Mucosa of stomach (tissue), 1 donor: ENCODE results near the gene TRIML2.

Source experiments
- H3K27me3 ChIP-seq: one replicate; pipeline ENCODE4 v1.7.0; 2013; ENCODE audit warnings: mild to moderate bottlenecking, low read length; ENCODE audit not compliant: control insufficient read depth, insufficient read depth
- H3K36me3 ChIP-seq: one replicate; pipeline ENCODE4 v1.7.0; 2013; ENCODE audit warnings: low read length; ENCODE audit not compliant: control insufficient read depth, insufficient read depth
- H3K4me1 ChIP-seq: one replicate; pipeline ENCODE4 v1.7.0; 2013; ENCODE audit warnings: mild to moderate bottlenecking, low read length; ENCODE audit not compliant: control insufficient read depth, insufficient read depth
- H3K4me3 ChIP-seq: one replicate; pipeline ENCODE4 v1.7.0; 2013; ENCODE audit warnings: low read length
- H3K9ac ChIP-seq: one replicate; pipeline ENCODE4 v1.7.0; 2013; ENCODE audit warnings: mild to moderate bottlenecking, low read length, moderate library complexity
- H3K9me3 ChIP-seq: one replicate; pipeline ENCODE4 v1.7.0; 2013; ENCODE audit warnings: mild to moderate bottlenecking, low read length, moderate library complexity; ENCODE audit not compliant: control insufficient read depth
- donor health status: Pancreatic carcinoma.

Gene TRIML2, protein sequence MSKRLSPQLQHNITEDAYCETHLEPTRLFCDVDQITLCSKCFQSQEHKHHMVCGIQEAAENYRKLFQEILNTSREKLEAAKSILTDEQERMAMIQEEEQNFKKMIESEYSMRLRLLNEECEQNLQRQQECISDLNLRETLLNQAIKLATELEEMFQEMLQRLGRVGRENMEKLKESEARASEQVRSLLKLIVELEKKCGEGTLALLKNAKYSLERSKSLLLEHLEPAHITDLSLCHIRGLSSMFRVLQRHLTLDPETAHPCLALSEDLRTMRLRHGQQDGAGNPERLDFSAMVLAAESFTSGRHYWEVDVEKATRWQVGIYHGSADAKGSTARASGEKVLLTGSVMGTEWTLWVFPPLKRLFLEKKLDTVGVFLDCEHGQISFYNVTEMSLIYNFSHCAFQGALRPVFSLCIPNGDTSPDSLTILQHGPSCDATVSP

DNA sequence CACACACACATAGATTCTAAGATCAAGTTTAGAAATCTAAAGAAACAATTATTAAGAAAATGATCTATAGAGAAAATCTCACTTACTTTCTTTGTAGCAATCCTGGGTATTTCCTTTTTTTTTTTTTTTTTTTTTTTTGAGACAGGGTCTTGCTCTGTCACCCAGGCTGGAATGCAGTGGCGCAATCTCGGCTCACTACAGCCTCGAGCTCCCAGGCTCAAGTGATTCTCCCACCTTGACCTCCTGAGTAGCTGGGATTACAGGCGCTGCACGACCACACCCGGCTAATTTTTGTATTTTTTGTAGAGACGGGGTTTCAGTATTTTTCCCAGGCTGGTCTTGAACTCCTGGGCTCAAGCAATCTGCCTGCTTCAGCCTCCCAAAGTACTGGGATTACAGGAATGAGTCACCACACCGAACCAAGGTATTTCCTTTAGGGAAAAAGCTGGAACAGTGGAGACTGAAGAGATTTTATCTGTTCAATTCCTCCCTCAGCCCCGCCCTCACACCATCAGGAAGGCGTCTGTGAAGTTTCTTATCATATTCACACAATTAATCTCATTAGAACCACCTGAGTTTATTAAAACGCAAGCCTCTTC lies at the start of gene TRIML2:
Gene TRIML2 (minus strand): TSS at position 447 of the 599 bp plus-strand sequence. CDS start 4,235 bp downstream, outside the sequence.
- H3K9ac ChIP-seq = no peak within 1 kb of the TSS

DNA sequence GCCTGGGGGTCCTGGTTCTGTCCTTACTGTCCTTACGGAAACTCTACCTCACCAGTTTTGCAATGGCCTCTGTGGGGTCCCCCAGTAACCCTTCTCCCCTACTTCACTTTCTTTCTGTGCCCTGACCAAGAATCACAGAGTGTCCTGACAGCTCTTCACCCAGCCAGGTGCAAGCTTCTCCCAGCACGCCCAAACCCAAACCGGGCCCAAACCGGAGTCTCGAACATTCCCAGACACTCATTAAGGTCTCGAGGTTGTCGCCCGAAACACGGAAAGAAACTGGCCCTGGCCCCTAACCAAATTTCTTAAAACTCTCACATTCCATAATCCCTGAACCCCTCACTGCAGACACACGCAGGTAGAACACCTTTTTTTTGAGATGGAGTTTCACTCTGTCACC lies 48.9 kb upstream of the TRIML2 start:
- H3K4me1 ChIP-seq = no peaks in the 10 kb centered on the region
- no peak overlapping the region for H3K9ac ChIP-seq
- no peaks in the 10 kb centered on the region for H3K36me3 ChIP-seq
- no peaks in the 10 kb centered on the region for H3K27me3 ChIP-seq
- H3K4me3 ChIP-seq = no peak overlapping the region
- no peaks in the 10 kb centered on the region for H3K9me3 ChIP-seq

More for the DNA sequence above, at the start of gene TRIML2:
- Histone ChIP-seq H3K4me3 (no peak within 1 kb of the TSS), H3K9me3 (no peaks in the 10 kb centered on the region), H3K27me3 (no peaks in the 10 kb centered on the region), H3K36me3 (no peaks in the 10 kb centered on the region), H3K4me1 (no peaks in the 10 kb centered on the region)

DNA sequence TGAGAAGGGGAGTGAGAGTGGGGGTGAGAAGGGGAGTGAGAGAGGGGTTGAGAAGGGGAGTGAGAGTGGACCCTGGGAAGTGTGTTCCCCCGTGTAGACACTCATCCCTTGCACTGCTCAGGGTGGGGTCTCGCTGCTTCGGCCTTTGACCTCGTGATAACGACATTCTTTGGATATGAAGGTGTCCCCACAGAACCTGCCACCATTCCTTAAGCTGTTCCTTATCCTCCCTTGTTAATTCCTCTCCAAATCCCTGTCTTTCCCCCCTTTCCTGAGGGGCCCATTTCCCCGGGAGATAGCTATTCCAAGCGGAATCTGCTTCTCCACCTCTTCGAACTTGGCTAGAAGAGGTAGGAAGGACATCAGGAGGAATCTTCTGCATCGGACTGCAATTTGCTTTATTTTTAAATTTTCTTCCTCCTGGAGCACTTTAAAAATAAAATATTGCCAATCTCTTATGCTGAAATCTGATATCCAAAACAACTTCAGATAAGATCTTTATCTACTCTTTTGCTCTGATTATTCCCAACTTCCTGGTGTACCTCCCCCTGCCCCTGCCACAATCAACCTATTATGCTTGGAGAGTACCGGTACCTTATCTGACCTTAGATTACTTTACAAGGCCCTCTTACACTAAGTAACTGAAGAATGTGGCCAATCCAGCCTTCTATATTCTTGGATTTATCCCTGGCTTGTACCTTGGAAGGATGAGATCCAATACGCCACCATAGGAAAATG lies 45.4 kb upstream of the TRIML2 start:
- no peak overlapping the region for H3K4me3 ChIP-seq
- no peaks in the 10 kb centered on the region for H3K4me1 ChIP-seq
- H3K36me3 ChIP-seq = no peaks in the 10 kb centered on the region

DNA sequence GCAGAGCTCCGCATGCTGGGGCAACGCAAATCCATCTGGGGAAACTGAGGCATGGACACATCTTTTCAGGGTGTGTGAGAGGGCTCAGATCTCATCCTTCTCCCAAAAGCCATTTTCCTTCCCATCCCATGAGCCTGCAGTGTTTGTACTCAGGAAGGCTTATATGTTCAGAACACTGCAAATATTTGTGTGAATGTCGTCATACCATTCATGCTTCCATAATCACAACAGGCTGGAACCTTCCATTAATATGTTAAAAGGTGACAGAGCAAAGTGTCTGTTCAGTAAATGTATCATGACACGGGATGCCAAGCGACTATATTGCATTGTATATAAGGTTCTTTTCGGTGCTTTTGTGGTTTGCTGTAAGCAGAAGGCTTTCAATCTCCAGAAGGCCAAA lies 38.4 kb upstream of the TRIML2 start:
- Histone ChIP-seq H3K9me3 (no peaks in the 10 kb centered on the region), H3K36me3 (no peaks in the 10 kb centered on the region), H3K27me3 (no peaks in the 10 kb centered on the region), H3K4me3 (no peak overlapping the region), H3K9ac (no peak overlapping the region), H3K4me1 (no peaks in the 10 kb centered on the region)

More for the DNA sequence above, 45.4 kb upstream of the TRIML2 start:
- Histone ChIP-seq H3K9ac (no peak overlapping the region), H3K9me3 (no peaks in the 10 kb centered on the region), H3K27me3 (no peaks in the 10 kb centered on the region)

DNA sequence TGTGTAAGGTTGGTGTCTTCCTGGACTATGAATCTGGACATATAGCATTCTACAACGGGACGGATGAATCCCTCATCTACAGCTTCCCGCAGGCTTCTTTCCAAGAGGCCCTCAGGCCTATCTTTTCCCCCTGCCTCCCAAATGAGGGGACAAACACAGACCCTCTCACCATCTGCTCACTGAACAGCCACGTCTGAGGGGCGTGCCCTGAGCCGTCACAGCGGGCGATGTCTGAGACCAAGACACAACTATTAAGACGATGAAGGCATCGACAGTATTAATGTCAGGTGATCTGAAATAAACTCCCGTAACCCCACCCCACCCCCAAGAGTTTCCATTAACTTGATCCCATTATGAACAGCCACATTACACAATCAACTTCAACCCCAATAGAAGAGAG lies 37.8 kb upstream of the TRIML2 start:
- no peaks in the 10 kb centered on the region for H3K9me3 ChIP-seq
- H3K4me1 ChIP-seq = no peaks in the 10 kb centered on the region
- no peak overlapping the region for H3K9ac ChIP-seq
- no peak overlapping the region for H3K4me3 ChIP-seq
- no peaks in the 10 kb centered on the region for H3K27me3 ChIP-seq
- no peaks in the 10 kb centered on the region for H3K36me3 ChIP-seq

DNA sequence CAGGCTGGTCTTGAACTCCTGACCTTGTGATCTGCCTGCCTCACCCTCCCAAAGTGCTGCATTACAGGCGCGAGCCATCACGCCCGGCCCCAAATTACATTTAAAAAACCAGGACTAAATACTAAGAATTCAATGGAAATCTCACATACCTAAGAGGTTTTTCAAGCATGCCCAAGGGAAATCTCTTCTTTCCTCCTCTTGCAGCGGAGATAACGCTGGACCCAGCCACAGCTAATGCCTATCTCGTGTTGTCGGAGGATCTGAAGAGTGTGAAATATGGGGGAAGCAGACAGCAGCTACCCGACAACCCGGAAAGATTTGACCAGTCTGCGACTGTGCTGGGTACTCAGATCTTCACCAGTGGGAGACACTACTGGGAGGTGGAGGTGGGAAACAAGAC lies 37.2 kb upstream of the TRIML2 start:
- H3K27me3 ChIP-seq = no peaks in the 10 kb centered on the region
- H3K9ac ChIP-seq = no peak overlapping the region
- no peaks in the 10 kb centered on the region for H3K36me3 ChIP-seq
- no peaks in the 10 kb centered on the region for H3K9me3 ChIP-seq
- H3K4me3 ChIP-seq = no peak overlapping the region
- no peaks in the 10 kb centered on the region for H3K4me1 ChIP-seq

DNA sequence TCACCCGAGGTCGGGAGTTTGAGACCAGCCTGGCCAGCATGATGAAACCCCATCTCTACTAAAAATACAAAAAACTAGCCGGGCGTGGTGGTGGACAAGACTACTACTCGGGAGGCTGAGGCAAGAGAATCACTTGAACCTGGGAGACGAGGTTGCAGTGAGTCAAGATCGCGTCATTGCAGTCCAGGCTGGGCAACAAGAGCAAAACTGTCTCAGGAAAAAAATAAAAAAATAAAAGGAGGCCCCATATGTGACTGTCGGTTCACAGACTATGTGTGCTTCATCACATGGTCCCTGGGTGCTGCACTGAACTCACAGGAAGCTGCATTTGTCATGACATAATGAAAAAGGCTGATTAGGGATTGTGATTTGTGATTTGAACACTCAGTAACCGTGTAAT lies 36.2 kb upstream of the TRIML2 start:
- Histone ChIP-seq H3K4me3 (no peak overlapping the region), H3K36me3 (no peaks in the 10 kb centered on the region), H3K9ac (no peak overlapping the region), H3K9me3 (no peaks in the 10 kb centered on the region), H3K4me1 (no peaks in the 10 kb centered on the region), H3K27me3 (no peaks in the 10 kb centered on the region)

DNA sequence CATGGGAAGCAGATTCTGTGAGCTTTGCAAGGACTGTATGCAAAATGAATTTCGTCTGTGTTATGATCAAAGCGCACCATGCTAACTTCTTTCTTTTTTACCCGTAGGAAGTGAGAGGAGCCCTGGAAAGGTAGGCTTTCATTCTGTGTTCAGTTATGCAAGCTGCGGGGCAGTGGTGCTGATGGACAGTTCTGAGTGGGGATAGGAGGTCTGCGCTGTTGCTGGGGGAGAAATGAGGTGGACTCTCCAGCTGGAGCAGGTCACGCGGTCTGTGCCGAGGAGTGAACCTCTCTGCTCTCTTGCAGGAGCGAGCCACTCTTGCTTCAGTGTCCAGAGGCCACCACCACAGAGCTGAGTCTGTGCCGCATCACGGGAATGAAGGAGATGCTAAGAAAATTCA lies 34.3 kb upstream of the TRIML2 start:
- H3K4me3 ChIP-seq = no peak overlapping the region
- H3K9ac ChIP-seq = no peak overlapping the region
- H3K4me1 ChIP-seq = no peaks in the 10 kb centered on the region
- H3K36me3 ChIP-seq = no peaks in the 10 kb centered on the region
- no peaks in the 10 kb centered on the region for H3K27me3 ChIP-seq
- H3K9me3 ChIP-seq = no peaks in the 10 kb centered on the region

DNA sequence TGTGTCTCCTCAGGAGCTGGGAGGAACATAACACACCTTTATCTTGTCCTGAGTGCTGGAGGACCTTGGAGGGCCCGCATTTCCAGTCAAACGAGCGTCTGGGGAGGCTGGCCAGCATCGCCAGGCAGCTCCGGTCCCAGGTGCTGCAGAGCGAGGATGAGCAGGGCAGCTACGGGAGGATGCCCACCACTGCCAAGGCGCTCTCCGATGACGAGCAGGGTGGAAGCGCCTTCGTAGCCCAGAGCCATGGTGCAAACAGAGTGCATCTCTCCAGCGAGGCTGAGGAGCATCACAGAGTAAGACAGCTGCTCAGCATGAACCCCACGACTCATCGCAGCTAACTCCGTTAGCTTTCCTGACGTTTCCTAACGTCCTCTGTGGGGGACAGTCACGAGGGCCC lies 30.3 kb upstream of the TRIML2 start:
- Histone ChIP-seq H3K36me3 (no peaks in the 10 kb centered on the region), H3K9me3 (no peaks in the 10 kb centered on the region), H3K4me3 (no peak overlapping the region), H3K4me1 (no peaks in the 10 kb centered on the region), H3K9ac (no peak overlapping the region), H3K27me3 (no peaks in the 10 kb centered on the region)

DNA sequence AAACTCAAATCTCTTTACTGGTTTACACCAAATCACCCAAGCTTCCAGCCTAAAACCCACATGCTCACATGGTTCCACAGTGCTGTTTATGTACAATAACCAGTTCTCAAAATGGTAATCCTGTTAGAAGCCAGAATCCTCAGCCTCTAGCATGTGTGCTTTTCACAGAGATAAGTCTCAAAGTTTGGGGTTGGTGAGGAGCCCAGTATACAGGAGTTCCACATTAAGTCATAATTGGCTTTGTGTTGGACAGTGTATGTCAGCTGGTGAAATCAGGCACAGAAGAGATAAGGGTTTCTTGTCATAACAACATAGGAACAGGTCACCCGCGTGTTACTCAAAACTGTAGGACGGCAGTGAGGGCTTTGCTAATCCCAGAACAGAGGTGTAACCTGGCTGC lies 29.7 kb upstream of the TRIML2 start, which contains the start of gene TRIML1:
Gene TRIML1 (plus strand): TSS at position 301 of the 400 bp plus-strand sequence. CDS start 118 bp downstream, outside the sequence.
- no peaks in the 10 kb centered on the region for H3K36me3 ChIP-seq
- no peaks in the 10 kb centered on the region for H3K9me3 ChIP-seq
- H3K27me3 ChIP-seq = no peaks in the 10 kb centered on the region
- H3K9ac ChIP-seq = no peak within 1 kb of the TSS
- H3K4me1 ChIP-seq = no peaks in the 10 kb centered on the region
- H3K4me3 ChIP-seq = no peak within 1 kb of the TSS

DNA sequence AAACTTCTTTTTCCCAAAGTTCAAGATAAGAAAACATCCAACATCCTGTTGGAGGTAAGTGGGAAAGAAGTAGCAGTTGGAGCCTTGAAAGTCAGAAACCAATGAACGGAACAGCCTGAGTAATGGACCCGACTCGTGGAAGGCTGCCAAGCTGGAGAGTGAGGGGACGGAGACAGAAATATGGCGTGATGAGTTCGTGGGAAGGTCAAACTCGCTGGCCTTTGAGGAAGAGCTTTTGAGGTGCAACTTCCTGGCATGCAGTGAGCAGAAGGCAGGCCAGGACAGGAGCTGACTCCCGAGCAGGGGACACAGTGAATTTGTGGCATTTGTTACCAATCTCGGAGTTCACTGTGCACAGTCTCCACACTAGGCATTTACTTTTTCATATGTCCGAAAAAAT lies 28.8 kb upstream of the TRIML2 start:
- no peak overlapping the region for H3K4me3 ChIP-seq
- no peaks in the 10 kb centered on the region for H3K4me1 ChIP-seq
- no peaks in the 10 kb centered on the region for H3K9me3 ChIP-seq
- no peak overlapping the region for H3K9ac ChIP-seq
- H3K27me3 ChIP-seq = no peaks in the 10 kb centered on the region
- H3K36me3 ChIP-seq = no peaks in the 10 kb centered on the region

DNA sequence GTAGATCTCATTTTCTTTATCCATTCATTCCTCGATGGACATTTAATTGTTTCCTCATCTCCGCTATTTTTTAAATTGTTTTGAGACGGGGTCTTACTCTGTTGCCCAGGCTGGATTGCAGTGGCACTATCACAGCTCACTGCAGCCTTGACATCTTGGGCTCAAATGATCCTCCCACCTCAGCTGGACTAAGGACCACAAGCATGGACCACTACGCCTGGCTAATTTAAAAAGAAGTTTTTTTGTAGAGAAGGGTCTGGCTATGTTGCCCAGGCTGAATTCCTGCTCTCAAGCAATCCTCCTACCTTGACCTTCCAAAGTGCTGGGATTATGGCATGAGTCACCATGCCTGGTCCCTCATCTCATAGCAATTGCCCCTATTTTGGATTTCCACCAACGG lies 22.8 kb upstream of the TRIML2 start:
- Histone ChIP-seq H3K4me1 (no peaks in the 10 kb centered on the region), H3K9me3 (no peaks in the 10 kb centered on the region), H3K27me3 (no peaks in the 10 kb centered on the region), H3K9ac (no peak overlapping the region), H3K36me3 (no peaks in the 10 kb centered on the region), H3K4me3 (no peak overlapping the region)
